ENCODE data around the gene PTPRN. TPM values are rescaled to one million over a fixed set of nuclear protein-coding genes. Genes with fewer than 3 reads are reported as not detected.
A peak's percentile ranks its signal among the peaks of the same experiment; 100 is the strongest.

The PTPRN gene
- total and polyA plus RNA-seq, 2 of the 4 experiments (the other 2 are of a cell fraction): 5.2 to 22.0 TPM

DNA sequence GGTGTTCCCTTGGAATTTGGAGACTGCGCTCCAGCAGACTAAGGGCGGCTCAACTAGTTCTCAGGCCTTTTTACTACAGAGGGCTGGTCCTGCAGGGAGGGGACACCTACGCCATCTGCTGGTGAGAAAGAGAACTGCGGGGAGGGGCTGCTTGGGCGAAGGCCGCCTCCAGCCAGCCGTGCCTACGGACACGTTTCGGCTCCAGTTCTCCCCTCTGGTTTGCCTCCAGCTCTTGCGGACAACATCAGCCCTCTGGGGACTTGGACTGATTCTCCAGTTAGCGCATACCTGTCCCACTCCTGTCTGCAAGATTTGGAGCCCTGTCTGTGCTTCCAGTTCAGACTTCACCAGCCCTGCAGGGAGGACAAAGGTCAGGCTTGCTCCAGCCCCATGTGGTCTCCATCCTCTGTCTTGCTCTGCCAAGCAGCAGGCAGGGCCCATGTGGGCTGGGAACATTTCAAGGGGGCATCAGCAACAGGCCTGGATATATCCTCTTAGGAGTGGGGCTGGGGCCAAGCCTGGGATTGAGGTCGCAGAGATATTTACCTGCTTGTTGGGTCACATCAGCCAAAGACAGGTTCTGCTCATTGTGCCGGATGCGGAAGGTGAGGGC lies 10.3 kb downstream of the PTPRN start (continued):
- peak; percentile 84; the same call in 1 of the 2 replicates for TF ChIP-seq MAZ (IDR thresholded peaks at IDR 0.05; ENCODE audit: borderline replicate concordance, low read depth, low read length)

DNA sequence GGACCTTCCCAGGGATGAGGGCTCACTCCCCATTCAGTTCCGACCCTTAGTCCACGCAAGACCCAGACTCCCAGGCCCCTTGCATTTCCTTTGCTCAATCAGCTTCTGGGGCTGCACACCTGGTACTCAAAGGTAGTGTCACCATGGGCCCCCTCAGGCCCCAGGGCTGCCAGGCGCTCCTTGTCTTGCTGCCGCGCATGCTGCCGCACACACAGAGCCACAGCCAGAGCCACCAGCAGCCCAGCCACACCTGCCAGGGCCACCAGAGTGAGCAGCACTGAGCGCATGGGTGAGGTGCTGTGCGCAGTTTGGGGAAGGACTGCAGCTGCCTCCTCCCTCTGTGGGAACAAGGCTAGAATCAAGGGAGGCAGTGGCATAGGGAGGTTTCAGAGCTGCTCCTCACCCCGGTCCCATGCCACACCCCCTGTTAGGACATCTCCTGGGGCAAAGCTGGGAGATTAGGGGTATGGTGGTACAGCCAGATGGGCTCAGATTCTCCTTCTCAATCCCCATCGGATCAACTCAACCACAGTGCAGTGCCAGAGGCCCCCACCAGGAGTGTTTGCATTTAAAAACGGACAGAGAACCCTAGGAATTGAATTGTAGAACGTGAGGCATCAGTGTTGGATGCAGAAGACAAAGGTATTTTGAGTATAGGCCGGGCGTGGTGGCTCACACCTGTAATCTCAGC lies 11.3 kb downstream of the PTPRN start:
- POLR2A ChIA-PET (ENCODE audit: unreplicated experiment): no interaction called here
- Histone ChIP-seq H3K4me1 (ENCODE audit: control insufficient read depth, insufficient read depth, low read length) (peaks cover 8% of the 10 kb centered on the region; the same call in 1 of the 2 replicates), H3K79me1 (ENCODE audit: low read depth in 1 of 2, low read length in 2 of 2) (no peaks in the 10 kb centered on the region), H4K20me1 (ENCODE audit: insufficient read depth, low read length) (no peaks in the 10 kb centered on the region), H2AK9ac (replicated peaks; ENCODE audit: low read depth, low read length, poor library complexity) (peak overlapping the region; percentile 69), H2BK20ac (ENCODE audit: low read depth, low read length) (no peak overlapping the region), H3K56ac (ENCODE audit: extremely low read depth, insufficient read depth, low read length) (no peak overlapping the region), H4K8ac (ENCODE audit: low read depth in 2 of 2, low read length in 2 of 2) (no peak overlapping the region), H3K4me2 (ENCODE audit: low read depth, low read length) (no peak overlapping the region), H2BK5ac (ENCODE audit: low read depth, low read length, poor library complexity, severe bottlenecking) (no peak overlapping the region), H3K4ac (ENCODE audit: low read depth, low read length) (no peak overlapping the region), H3K4me3 (ENCODE audit: insufficient read depth, low read depth, low read length) (no peak overlapping the region), H4K91ac (ENCODE audit: insufficient read depth, low read depth, low read length) (no peak overlapping the region), H3K9ac (ENCODE audit: low read depth, low read length) (no peak overlapping the region), H3K14ac (replicated peaks; ENCODE audit: low read depth, low read length) (no peak overlapping the region), H3K27ac (ENCODE audit: insufficient read depth, low read length) (no peak overlapping the region), H4K5ac (ENCODE audit: low read depth, low read length) (no peak overlapping the region), H2AK5ac (ENCODE audit: low read depth, low read length) (no peak overlapping the region), H2AFZ (replicated peaks; ENCODE audit: low read length, poor library complexity) (no peak overlapping the region), H2BK15ac (ENCODE audit: low read depth, low read length) (no peak overlapping the region), H3K23ac (ENCODE audit: low read depth, low read length) (no peak overlapping the region), H3K36me3 (ENCODE audit: control insufficient read depth, insufficient read depth, low read length) (peaks cover 4% of the 10 kb centered on the region), H2BK120ac (ENCODE audit: low read depth, low read length) (no peak overlapping the region), H3K18ac (ENCODE audit: low read depth, low read length) (no peak overlapping the region), H3K9me3 (ENCODE audit: control insufficient read depth, insufficient read depth, low read length) (no peaks in the 10 kb centered on the region), H3K27me3 (ENCODE audit: control insufficient read depth, insufficient read depth, low read length) (no peaks in the 10 kb centered on the region), H3K9me1 (ENCODE audit: insufficient read depth, low read length) (no peaks in the 10 kb centered on the region)
- WGBS, 2 experiments (ENCODE audit: extremely low coverage in 2 of 2, insufficient read length in 1 of 2): 100% methylated on average over 3 of the region's 14 CpGs; no CpG with 5 or more reads in 1 of the 2 experiments
- ATAC-seq (ENCODE audit: low read depth) (no peak), DNase-seq (no peak)
- CTCF ChIA-PET: no interaction called here
- in situ Hi-C loops (cut with MboI; ENCODE audit: low sequenced_read_pairs): loop anchor here (5.0 kb wide), 1 partner anchor 126 kb away; the partner anchor contains the start of gene SLC23A3
- TF ChIP-seq, protein P1, sequence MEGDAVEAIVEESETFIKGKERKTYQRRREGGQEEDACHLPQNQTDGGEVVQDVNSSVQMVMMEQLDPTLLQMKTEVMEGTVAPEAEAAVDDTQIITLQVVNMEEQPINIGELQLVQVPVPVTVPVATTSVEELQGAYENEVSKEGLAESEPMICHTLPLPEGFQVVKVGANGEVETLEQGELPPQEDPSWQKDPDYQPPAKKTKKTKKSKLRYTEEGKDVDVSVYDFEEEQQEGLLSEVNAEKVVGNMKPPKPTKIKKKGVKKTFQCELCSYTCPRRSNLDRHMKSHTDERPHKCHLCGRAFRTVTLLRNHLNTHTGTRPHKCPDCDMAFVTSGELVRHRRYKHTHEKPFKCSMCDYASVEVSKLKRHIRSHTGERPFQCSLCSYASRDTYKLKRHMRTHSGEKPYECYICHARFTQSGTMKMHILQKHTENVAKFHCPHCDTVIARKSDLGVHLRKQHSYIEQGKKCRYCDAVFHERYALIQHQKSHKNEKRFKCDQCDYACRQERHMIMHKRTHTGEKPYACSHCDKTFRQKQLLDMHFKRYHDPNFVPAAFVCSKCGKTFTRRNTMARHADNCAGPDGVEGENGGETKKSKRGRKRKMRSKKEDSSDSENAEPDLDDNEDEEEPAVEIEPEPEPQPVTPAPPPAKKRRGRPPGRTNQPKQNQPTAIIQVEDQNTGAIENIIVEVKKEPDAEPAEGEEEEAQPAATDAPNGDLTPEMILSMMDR (conservative IDR thresholded peaks at IDR 0.05; ENCODE audit: low read depth, low read length): peak; percentile 28; the same call in 1 of the 2 replicates
- TF ChIP-seq NFE2L2 (IDR thresholded peaks at IDR 0.05; ENCODE audit: low read depth, low read length) (no peak), SMC3 (IDR thresholded peaks at IDR 0.05; ENCODE audit: low read depth, low read length) (no peak), MAZ (IDR thresholded peaks at IDR 0.05; ENCODE audit: borderline replicate concordance, low read depth, low read length) (no peak), CHD1 (IDR thresholded peaks at IDR 0.05; ENCODE audit: low read depth, low read length) (no peak), RCOR1 (IDR thresholded peaks at IDR 0.05; ENCODE audit: insufficient replicate concordance, low read length) (no peak)
- dilution Hi-C loops (cut with HindIII; ENCODE audit: low sequenced_read_pairs, unreplicated experiment): no loop called here
- no TSS peak for BruUV-seq (replicated peaks)
- intact Hi-C loops (cut with micrococcal nuclease): loop anchor here (1.0 to 5.0 kb wide), 4 partner anchors 79 to 241 kb away; partner anchors contain the start of gene NHEJ1
